Posterior cingulate gyrus (tissue), 11 donors: ENCODE measurements around the gene NOTCH1.
A peak's percentile ranks its signal among the peaks of the same experiment; 100 is the strongest.

Experiments used
- DNase-seq, 10 donors: peaks; one replicate each; pipeline versions ENCODE4 v3.0.0 to v3.0.0-alpha.2; 2020 to 2021; ENCODE audit warnings: mixed read lengths in 3 of 10
- intact Hi-C: fragments of 100-400 bp; cut with DNase I; formaldehyde crosslinking; loops from one replicate; pipeline ENCODE4 v1.15.1; 2023

The NOTCH1 gene

GRCh38 chr9:136545965-136546696, at the start of gene NOTCH1:
Gene NOTCH1, minus strand, starts transcription at chr9:136546048. Its CDS starts 262 bp downstream, at chr9:136545786.
- intact Hi-C loops, result loop anchor here (5.0 to 10.0 kb wide), 2 partner anchors 34 to 69 kb away; no protein-coding TSS in a partner anchor
- DNase-seq, result peak; percentile 70 to 97 (median 81)

- no peak for DNase-seq
- intact Hi-C loops, result no loop called here
These were observed 48.6 kb upstream of the NOTCH1 start for GRCh38 chr9:136594492-136594891.

GRCh38 chr9:136593581-136593980, 47.7 kb upstream of the NOTCH1 start:
- intact Hi-C loops, result no loop called here
- DNase-seq, result no peak

GRCh38 chr9:136592666-136593065, 46.8 kb upstream of the NOTCH1 start:
- no peak for DNase-seq
- intact Hi-C loops, result no loop called here

GRCh38 chr9:136590821-136591752, 45.2 kb upstream of the NOTCH1 start:
- no peak for DNase-seq

GRCh38 chr9:136589766-136590763, 44.2 kb upstream of the NOTCH1 start:
- no peak for DNase-seq
- intact Hi-C loops, result no loop called here

More at GRCh38 chr9:136590821-136591752, 45.2 kb upstream of the NOTCH1 start:
- intact Hi-C loops, result no loop called here

- intact Hi-C loops, result no loop called here
- no peak for DNase-seq
These were observed 43.0 kb upstream of the NOTCH1 start for GRCh38 chr9:136588663-136589464.

- DNase-seq, result no peak
- intact Hi-C loops, result no loop called here
These were observed 42.3 kb upstream of the NOTCH1 start for GRCh38 chr9:136587944-136588662.

GRCh38 chr9:136587145-136587943, 41.5 kb upstream of the NOTCH1 start:
- peak in 5 of 10 donors; percentile 37 to 94 (median 57) for DNase-seq
- intact Hi-C loops, result no loop called here

GRCh38 chr9:136586391-136586953, 40.6 kb upstream of the NOTCH1 start:
- intact Hi-C loops, result no loop called here
- no peak for DNase-seq

GRCh38 chr9:136585531-136586120, 39.8 kb upstream of the NOTCH1 start:
- intact Hi-C loops, result no loop called here
- no peak for DNase-seq

- intact Hi-C loops, result no loop called here
- no peak for DNase-seq
These were observed 39.1 kb upstream of the NOTCH1 start for GRCh38 chr9:136584934-136585333.

GRCh38 chr9:136584401-136584932, 38.6 kb upstream of the NOTCH1 start:
- intact Hi-C loops, result no loop called here
- no peak for DNase-seq

GRCh38 chr9:136582977-136583735, 37.3 kb upstream of the NOTCH1 start:
- intact Hi-C loops, result no loop called here
- peak in 9 of 10 donors; percentile 53 to 97 (median 67) for DNase-seq

- intact Hi-C loops, result no loop called here
- no peak for DNase-seq
These were observed 36.0 kb upstream of the NOTCH1 start for GRCh38 chr9:136581614-136582447.
